Measurements from ENCODE around the gene NTRK2. TPM values are rescaled to one million over a fixed set of nuclear protein-coding genes. Genes with fewer than 3 reads are reported as not detected.

Gene NTRK2
- total and polyA plus RNA-seq, 5 experiments from 2014 or later: not detected

DNA sequence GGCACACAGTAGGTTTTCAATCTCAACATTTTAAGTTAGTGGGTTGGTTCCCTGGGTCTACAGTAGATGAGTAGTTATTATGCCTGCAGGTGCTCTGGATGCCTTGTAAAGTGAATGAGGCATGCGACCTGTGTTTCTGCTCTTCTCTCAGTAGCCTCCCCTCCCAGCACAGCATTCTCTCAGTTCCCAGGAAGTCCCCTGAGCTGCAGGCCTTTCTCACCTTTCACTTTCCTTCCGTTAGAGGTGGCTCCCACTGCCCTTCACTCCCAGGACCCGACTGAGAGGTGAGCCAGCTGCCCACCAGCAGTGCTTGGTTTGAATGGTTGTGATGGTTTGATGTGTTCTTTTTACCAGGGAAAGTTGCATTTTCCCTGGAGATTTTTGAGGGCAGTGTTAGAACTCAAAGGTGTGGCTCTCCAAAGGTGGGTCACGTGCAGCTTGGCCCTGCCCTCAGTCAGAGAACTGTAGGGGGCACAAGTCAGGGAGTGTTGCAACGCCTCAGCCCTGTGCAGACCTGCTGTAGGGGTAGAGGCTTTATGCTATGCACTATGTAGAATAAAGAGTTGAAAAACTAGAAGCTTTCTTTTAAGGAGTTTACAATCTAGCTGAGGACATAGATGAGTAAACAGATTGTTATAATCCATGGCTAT lies 173.8 kb downstream of the NTRK2 start:
- no peaks in the 10 kb centered on the region for H3K36me3 Mint-ChIP-seq

DNA sequence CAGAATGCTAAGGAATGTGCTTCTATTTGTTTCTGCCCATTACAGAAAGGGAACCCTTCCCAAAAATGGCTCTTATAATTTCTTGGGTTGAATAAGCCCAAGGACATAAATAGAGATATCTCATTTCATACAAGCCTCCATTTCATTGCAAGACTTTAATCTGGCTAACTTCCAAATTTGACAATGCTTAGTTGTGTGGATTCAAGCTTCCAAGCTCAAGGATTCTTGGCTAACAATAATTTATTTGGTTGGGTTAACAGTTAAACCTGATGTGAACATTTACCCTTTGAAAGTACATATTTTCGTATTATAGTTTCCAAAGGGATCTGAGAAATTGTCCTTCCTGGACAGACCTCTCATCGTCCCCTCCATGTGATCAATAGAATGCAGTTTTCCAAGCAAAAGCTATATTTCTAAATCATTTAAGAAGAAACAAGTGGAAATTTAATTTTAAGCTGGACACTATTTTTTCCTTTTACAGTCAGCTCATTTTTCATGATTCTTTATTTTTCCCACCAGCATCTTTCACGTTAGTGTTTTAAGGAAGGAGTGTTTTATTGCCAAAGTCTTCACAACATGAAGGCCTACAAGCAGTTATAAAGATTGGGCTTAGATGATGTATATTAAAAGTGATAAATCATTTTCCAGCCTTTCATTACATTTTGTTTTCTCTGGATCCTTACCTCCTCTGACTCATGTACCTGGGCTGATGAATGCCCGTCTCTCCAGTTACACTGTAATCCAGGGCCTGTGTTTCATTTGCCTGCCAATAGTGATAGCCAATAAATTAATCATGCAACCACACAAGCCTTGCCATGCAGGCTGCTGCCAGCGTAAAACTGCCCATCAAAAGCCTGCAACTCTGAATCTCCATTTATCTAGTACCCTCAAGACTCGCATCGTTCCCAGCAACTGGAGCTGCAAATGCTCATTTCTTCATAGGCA lies 176.7 kb downstream of the NTRK2 start:
- H3K4me3 Mint-ChIP-seq: no peak overlapping the region
- no peak for ATAC-seq
- H3K4me1 Mint-ChIP-seq: no peaks in the 10 kb centered on the region
- H3K9me3 Mint-ChIP-seq: peaks cover 0 to 8% (median 0%) of the 10 kb centered on the region in 9 donors
- no peaks in the 10 kb centered on the region for H3K36me3 Mint-ChIP-seq
- no peak for DNase-seq
- POLR2A ChIA-PET: no interaction called here
- no peak overlapping the region for H3K27ac Mint-ChIP-seq
- H3K27me3 Mint-ChIP-seq: peaks cover under 1 to 28% (median 14%) of the 10 kb centered on the region in 5 donors

More for the DNA sequence above, 173.8 kb downstream of the NTRK2 start:
- Mint-ChIP-seq H3K4me3 (no peak overlapping the region), H3K27me3 (peaks cover 6 to 41% (median 20%) of the 10 kb centered on the region in 5 donors), H3K4me1 (no peaks in the 10 kb centered on the region), H3K9me3 (peaks cover 0 to 13% (median 0%) of the 10 kb centered on the region in 9 donors), H3K27ac (no peak overlapping the region)
- POLR2A ChIA-PET: no interaction called here
- ATAC-seq (no peak), DNase-seq (no peak)

DNA sequence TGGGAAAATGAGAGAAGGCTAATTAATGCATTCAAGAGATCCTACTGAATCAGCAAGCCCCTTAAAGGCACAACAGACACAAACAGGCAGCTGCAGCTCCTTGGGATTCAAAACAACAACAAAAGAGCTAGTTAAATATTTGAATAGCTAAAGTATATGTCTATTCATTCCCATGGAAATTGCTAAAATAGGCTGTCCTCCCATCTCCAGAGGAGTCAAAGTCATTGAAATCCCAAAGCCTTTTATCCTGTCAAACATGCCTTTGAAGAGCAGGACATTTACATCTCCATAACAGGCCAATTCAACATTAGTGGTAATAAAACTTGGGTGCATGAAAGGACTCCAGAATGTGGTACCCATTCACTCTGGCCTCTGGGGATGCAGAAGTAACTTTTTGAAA lies 177.4 kb downstream of the NTRK2 start:
- Mint-ChIP-seq H3K4me1 (no peaks in the 10 kb centered on the region), H3K9me3 (peaks cover 0 to 5% (median 0%) of the 10 kb centered on the region in 9 donors), H3K27me3 (peaks cover 0 to 21% (median 12%) of the 10 kb centered on the region in 5 donors), H3K4me3 (no peak overlapping the region), H3K27ac (no peak overlapping the region), H3K36me3 (no peaks in the 10 kb centered on the region)
- POLR2A ChIA-PET: no interaction called here
- DNase-seq: no peak
- ATAC-seq: no peak

DNA sequence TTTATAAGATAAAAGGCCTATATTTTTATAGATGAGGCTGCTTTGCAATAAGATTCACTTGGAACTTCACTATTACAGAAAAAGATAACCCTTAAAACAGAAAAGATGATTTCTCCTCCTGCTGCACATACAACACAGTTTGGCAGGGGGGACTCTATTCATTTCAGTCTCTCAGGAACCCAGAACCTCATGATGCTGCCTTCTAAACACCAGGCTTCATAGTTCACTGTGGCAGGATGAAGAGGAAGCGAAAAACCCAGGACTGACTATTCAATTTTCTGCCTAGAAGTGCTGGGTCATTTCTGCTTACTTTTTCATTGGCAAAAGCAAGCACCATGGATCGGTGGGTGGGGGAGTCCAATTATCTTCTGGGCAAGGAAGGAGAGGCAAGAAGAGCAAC lies 179.5 kb downstream of the NTRK2 start:
- Mint-ChIP-seq H3K27me3 (peaks cover 0 to 3% (median under 1%) of the 10 kb centered on the region in 5 donors), H3K4me3 (no peak overlapping the region), H3K36me3 (no peaks in the 10 kb centered on the region), H3K9me3 (no peaks in the 10 kb centered on the region), H3K4me1 (no peaks in the 10 kb centered on the region), H3K27ac (no peak overlapping the region)
- DNase-seq (no peak), ATAC-seq (no peak)
- POLR2A ChIA-PET: no interaction called here

DNA sequence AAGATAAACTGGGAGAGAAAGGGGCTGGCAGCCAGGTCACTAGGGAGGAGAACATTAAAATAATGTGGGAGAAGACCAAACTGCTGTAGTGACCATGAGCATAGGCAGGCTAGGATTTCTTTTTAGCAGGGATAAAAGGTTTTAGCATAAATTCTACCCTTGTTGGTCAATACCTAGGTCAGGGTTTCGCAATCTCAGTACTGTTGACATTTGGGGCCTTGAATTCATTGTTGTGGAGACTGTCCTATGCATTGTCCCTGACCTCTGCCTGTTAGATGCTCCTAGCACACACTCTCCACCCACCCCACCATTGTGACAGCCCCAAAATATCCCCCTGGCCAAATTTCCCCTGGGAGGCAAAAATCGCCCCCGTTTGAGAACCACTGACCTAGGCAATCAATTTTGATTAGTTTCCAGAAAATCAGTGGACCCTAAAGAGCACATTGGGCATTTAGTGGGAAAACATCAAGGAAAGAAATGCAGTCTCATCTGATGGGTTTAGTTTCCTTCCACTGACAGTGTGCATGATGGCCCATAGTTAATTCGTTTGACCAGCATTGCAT lies 181.4 kb downstream of the NTRK2 start:
- POLR2A ChIA-PET: no interaction called here
- Mint-ChIP-seq H3K27ac (no peak overlapping the region), H3K4me1 (no peaks in the 10 kb centered on the region), H3K36me3 (no peaks in the 10 kb centered on the region), H3K9me3 (no peaks in the 10 kb centered on the region), H3K4me3 (no peak overlapping the region), H3K27me3 (peaks cover 0 to 3% (median 2%) of the 10 kb centered on the region in 5 donors)
- ATAC-seq (no peak), DNase-seq (no peak)

DNA sequence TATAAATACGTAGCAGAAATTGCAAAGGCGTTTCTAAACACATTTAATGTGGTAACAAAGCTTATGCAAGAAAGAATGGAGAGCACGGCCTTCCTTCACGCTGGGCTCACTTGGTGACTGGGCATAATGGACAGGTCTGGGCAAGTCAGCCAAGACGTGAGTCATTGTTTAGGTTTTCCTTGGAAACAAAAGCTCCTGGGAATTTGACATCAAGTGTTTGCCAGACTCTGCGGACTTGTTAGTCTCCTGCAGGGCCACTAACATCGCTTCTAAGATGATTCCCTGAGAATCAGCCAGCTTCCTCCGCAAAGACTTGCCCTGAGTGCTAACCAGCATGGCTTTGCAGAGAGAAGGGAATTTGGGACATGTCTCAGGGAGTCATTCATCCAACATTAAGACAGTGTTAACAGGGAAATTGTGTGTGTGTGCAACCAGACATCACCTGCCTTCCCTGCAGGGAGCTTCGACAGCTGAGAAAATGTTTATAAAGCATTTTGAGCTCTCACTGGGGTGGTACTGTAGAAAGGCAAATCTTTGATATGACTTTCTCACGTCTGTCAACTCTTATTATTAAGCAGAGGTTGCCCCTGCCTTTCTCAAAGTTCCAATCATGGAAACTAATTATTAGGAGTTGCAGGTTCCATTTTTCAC lies 182.5 kb downstream of the NTRK2 start:
- Mint-ChIP-seq H3K27me3 (peaks cover 0 to 3% (median 0%) of the 10 kb centered on the region in 5 donors), H3K4me1 (no peaks in the 10 kb centered on the region), H3K9me3 (no peaks in the 10 kb centered on the region), H3K4me3 (no peak overlapping the region), H3K27ac (no peak overlapping the region), H3K36me3 (no peaks in the 10 kb centered on the region)
- ATAC-seq (no peak), DNase-seq (no peak)
- POLR2A ChIA-PET: no interaction called here

DNA sequence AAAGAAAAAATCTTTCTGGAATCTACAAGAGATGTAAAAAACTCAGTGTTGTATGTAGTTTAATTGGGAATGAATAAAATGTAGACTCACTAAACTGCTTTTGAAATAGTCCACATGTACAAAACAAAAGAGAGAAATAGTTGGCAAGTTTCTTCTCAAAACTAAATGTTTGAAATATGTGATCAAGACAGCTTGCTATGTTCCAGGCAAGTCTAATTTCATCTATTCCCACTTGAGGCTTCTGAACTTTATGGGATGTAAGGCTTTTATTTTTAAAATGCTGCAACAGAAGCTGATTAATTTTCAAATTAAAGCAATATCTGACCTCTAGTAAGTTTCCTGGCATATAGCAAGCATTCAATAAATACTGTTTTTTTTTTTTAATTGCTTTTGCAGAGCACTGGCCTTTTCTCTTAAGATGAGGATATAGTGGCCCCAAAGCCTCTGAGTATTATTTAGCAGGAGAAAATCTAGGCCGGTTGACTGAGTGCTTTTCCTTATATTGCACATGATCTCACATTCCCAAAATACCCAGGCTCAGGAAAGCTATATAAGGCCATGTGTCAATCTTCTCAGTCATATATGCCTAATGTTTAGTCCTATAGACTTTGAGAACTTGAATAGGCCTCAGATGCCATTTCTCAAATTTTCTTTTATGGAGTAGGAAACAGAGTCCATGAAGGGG lies 183.2 kb downstream of the NTRK2 start:
- no peak for DNase-seq
- POLR2A ChIA-PET: no interaction called here
- Mint-ChIP-seq H3K4me1 (no peaks in the 10 kb centered on the region), H3K9me3 (no peaks in the 10 kb centered on the region), H3K27ac (no peak overlapping the region), H3K36me3 (no peaks in the 10 kb centered on the region), H3K4me3 (no peak overlapping the region), H3K27me3 (peaks cover 0 to 3% (median 2%) of the 10 kb centered on the region in 5 donors)
- no peak for ATAC-seq

DNA sequence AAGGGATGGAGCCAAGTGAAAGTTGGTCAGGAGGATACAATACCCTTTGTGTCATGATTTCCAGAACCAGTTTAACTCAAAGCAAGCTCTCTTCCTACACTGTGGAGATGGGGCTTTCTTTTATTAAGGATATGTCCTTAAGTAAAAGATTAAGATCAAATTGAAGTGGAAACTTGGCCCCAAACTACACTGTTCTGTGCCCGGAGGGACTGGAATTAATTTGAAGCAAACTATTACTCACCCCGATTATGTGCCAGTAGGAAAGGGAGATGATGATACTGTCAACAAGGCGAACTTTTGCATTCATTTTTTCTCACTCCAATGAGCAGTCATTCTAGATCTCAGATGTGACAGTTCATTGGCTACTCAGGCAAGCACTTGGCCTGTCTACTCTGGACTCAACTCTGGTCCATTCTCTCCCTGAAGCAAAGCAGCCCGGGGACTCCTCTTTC lies 186.7 kb downstream of the NTRK2 start:
- no peaks in the 10 kb centered on the region for H3K9me3 Mint-ChIP-seq
- H3K27ac Mint-ChIP-seq: no peak overlapping the region
- ATAC-seq (no peak), DNase-seq (no peak)
- POLR2A ChIA-PET: no interaction called here
- H3K4me1 Mint-ChIP-seq: no peaks in the 10 kb centered on the region
- H3K36me3 Mint-ChIP-seq: no peaks in the 10 kb centered on the region
- H3K4me3 Mint-ChIP-seq: no peak overlapping the region
- peaks cover 0 to 25% (median 3%) of the 10 kb centered on the region in 5 donors for H3K27me3 Mint-ChIP-seq

DNA sequence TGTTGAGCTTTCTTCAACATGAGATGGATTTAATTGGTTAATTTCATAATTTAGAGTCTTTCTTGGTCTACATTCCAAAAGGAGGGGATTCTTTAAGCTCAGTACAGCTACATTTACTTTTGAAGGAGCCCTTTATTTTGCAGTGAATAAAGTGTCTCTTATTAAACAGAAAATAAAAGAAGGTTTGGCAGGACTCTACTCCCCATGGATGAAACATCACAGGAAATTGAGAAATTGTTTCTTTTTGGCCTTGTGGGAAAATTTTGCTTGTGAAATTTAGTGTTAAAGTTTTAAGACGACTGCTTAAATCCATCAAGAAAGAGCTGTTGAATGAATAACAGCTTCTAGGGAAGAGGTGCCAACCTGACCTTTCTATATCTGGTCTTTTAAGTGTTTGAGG lies 187.7 kb downstream of the NTRK2 start:
- DNase-seq (no peak), ATAC-seq (no peak)
- Mint-ChIP-seq H3K4me3 (no peak overlapping the region), H3K9me3 (no peaks in the 10 kb centered on the region), H3K36me3 (no peaks in the 10 kb centered on the region), H3K27me3 (peaks cover 0 to 36% (median 3%) of the 10 kb centered on the region in 5 donors), H3K4me1 (no peaks in the 10 kb centered on the region), H3K27ac (no peak overlapping the region)
- POLR2A ChIA-PET: no interaction called here

DNA sequence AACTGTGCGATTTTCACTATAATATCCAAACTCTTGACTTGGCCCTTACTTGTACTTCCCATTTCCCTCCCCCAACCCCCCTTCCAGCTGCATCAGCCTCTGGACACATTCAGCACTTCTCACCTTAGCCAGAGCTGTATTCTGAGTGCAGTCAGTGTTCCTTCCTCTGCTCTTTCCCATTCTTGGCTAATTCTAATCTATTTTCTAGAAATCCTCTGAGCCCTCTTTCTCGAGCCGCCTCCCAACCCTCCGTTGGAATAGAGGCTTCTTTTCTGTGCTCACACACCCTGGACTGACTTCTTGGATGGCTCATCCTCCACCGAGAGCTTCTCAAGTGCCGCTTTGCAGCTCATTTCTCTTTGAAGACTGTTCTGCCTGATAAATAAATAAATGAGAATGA lies 188.8 kb downstream of the NTRK2 start:
- Mint-ChIP-seq H3K27me3 (peaks cover 0 to 39% (median 3%) of the 10 kb centered on the region in 5 donors), H3K9me3 (no peaks in the 10 kb centered on the region), H3K27ac (no peak overlapping the region), H3K4me1 (no peaks in the 10 kb centered on the region), H3K36me3 (no peaks in the 10 kb centered on the region), H3K4me3 (no peak overlapping the region)
- ATAC-seq: no peak
- DNase-seq: no peak
- POLR2A ChIA-PET: no interaction called here

DNA sequence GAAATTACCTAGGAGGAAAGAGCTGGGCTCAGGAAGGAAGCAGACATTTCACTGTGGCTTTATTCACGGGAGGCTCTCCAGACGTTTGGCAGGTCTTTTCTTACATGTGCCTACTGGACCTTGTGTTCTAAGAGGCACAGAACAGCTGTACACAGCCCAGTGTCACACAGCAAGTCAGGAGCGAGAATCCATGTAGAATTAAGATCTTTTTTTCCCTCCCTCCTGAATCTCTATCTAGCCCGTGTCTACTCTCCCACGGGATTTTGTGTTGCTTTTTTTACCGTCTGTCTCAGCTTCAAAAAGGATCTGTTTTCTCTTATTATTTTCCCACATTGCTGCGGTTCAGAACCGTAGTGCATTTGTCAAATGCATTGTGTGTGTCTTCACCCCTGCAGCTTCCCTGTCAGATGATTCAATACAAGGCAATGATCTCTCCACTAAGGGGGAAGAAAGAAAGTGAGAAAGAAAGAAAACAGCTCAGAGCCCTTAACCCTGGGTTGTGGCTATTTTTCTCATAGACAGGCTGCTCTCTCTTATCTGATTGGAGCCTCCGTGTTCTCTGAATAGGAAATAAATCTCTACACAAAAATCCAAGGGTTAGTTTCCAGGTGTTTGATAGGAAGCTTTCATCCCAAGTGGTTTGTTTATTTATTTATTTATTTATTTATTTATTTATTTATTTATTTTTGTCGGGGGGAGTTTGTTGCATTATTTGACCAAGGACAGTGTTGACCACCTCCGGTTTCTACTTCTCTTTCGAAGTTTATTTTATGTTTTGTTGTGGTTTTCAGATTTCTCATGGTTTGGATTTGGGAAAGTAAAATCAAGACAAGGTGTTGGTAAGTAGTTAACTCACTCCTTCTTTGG lies 191.0 kb downstream of the NTRK2 start:
- no peak overlapping the region for H3K27ac Mint-ChIP-seq
- POLR2A ChIA-PET: no interaction called here
- no peak for DNase-seq
- ATAC-seq: no peak
- H3K4me3 Mint-ChIP-seq: no peak overlapping the region
- H3K9me3 Mint-ChIP-seq: no peaks in the 10 kb centered on the region
- no peaks in the 10 kb centered on the region for H3K4me1 Mint-ChIP-seq
- H3K36me3 Mint-ChIP-seq: no peaks in the 10 kb centered on the region
- peaks cover 0 to 39% (median 3%) of the 10 kb centered on the region in 5 donors for H3K27me3 Mint-ChIP-seq

DNA sequence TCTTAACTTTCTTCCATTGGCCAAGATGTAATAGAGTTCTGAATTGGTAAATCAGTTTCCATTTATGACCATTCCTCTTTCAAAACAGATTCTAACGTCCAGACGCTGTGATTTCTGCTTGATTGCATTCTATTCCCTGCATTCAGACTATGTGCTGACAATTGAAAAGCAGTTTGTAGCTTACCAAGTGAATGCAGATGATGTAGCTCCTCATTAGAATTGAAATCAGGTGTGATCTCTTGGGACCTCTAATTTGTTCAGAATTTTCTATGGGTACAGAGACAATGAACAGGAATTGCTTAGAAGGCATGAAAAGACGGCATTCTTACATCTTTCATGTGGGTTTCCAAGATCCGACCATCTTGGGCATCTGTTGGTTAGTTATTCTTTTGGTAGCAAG lies 191.9 kb downstream of the NTRK2 start:
- Mint-ChIP-seq H3K27me3 (peaks cover 0 to 39% (median 3%) of the 10 kb centered on the region in 5 donors), H3K9me3 (peaks cover 0 to 2% (median 0%) of the 10 kb centered on the region in 9 donors), H3K4me1 (no peaks in the 10 kb centered on the region), H3K4me3 (no peak overlapping the region), H3K27ac (no peak overlapping the region), H3K36me3 (no peaks in the 10 kb centered on the region)
- ATAC-seq (no peak), DNase-seq (no peak)
- POLR2A ChIA-PET: no interaction called here

Data from naive thymus-derived CD8-positive, alpha-beta T cell (primary cell).